Measurements from ENCODE around the gene ARL4C. TPM values are rescaled to one million over a fixed set of nuclear protein-coding genes. Genes with fewer than 3 reads are reported as not detected.

ARL4C gene
- total RNA-seq, 2 experiments from 2014 or later = 469 to 471 TPM

DNA sequence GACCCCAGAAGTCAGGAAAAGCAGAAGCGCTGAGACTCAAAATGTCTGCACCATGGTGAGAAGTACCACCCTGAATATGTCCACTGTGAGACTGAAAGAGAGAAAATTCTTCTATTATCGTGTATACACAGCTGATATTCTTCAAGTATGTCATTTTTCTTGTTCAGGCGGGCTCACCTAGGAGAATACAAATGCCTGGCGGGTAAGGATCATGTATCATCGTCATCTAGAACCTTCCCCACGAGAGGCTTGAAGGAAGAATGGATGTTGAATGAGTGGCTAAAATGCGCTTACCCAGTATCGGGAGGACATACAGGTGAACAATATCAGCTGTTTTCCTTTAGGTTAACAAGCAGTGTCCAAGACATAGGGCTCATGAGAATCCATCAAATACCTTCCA lies 21.1 kb upstream of the ARL4C start:
- ChIA-PET POLR2A (no interaction called here), CTCF (no interaction called here)
- Mint-ChIP-seq H3K27ac (no peak overlapping the region), H3K27me3 (no peaks in the 10 kb centered on the region), H3K4me1 (ENCODE audit: low read depth) (no peaks in the 10 kb centered on the region), H3K36me3 (ENCODE audit: low read depth) (no peaks in the 10 kb centered on the region), H3K4me3 (no peak overlapping the region), H3K9me3 (no peaks in the 10 kb centered on the region)
- Histone ChIP-seq H3K27me3 (ENCODE audit: control insufficient read depth in 1 of 2, insufficient read depth in 2 of 2, low read length in 2 of 2) (no peaks in the 10 kb centered on the region), H3K27ac (ENCODE audit: low read depth in 1 of 2, low read length in 2 of 2) (no peak overlapping the region), H3K9me3 (ENCODE audit: control insufficient read depth in 1 of 2, insufficient read depth in 1 of 2, low read length in 2 of 2) (peaks cover 0 to 8% of the 10 kb centered on the region in 2 experiments), H3K4me3 (ENCODE audit: low read length) (no peak overlapping the region), H3K4me1 (ENCODE audit: insufficient read depth, low read length) (no peaks in the 10 kb centered on the region), H3K36me3 (ENCODE audit: insufficient read depth, low read length) (no peaks in the 10 kb centered on the region)
- intact Hi-C loops (cut with DNase I, micrococcal nuclease) = no loop called here
- ATAC-seq (ENCODE audit: poor library complexity) = no peak
- TF ChIP-seq CTCF (IDR thresholded peaks at IDR 0.05) = no peak
- DNase-seq = no peak

DNA sequence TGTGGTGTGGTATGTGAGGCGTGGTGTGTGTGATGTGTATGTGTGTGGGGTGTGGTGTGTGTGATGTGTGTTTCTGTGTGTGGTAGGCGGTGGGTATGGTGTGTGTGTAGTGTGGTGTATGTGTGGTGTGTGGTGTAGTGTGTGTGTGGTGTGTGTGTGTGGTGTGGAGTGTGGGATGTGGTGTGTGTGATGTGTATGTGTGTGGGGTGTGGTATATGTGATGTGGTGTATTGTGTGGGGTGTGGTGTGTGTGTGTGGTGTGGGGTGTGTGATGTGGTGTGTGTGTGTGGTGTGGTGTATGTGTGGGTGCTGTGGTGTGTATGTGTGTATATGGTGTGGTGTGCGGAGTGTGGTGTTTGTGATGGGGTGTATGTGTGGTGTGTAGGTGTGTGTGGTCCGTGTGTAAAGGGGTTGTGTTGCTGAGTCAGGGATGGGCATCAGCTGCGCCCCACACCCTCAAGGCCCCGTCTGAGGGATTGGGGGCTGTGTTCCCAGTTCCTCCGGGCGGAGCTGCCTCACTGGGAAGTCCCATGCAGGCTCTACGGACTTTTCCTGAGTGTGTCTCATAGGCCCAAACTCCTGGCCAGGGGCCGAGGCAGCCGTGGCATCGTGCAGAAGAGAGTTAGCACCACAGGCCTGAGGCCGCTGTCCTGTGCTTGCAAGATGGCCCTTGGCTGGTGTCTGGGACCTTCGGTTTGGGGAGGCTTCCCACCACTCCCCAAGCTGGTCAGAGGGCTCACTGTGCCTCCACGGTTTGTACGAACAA lies 18.2 kb upstream of the ARL4C start:
- H3K4me1 Mint-ChIP-seq (ENCODE audit: low read depth) = no peaks in the 10 kb centered on the region
- H3K4me3 Mint-ChIP-seq = no peak overlapping the region
- TF ChIP-seq CTCF (IDR thresholded peaks at IDR 0.05) = no peak
- ATAC-seq (ENCODE audit: poor library complexity) = no peak
- ChIA-PET POLR2A (no interaction called here), CTCF (no interaction called here)
- intact Hi-C loops (cut with DNase I, micrococcal nuclease) = no loop called here
- Histone ChIP-seq H3K27ac (ENCODE audit: low read depth in 1 of 2, low read length in 2 of 2) (no peak overlapping the region), H3K36me3 (ENCODE audit: insufficient read depth, low read length) (no peaks in the 10 kb centered on the region), H3K4me3 (ENCODE audit: low read length) (no peak overlapping the region), H3K27me3 (ENCODE audit: control insufficient read depth in 1 of 2, insufficient read depth in 2 of 2, low read length in 2 of 2) (no peaks in the 10 kb centered on the region), H3K4me1 (ENCODE audit: insufficient read depth, low read length) (no peaks in the 10 kb centered on the region), H3K9me3 (ENCODE audit: control insufficient read depth in 1 of 2, insufficient read depth in 1 of 2, low read length in 2 of 2) (peaks cover 0 to 8% of the 10 kb centered on the region in 2 experiments)
- DNase-seq = no peak
- H3K36me3 Mint-ChIP-seq (ENCODE audit: low read depth) = no peaks in the 10 kb centered on the region
- no peak overlapping the region for H3K27ac Mint-ChIP-seq
- no peaks in the 10 kb centered on the region for H3K9me3 Mint-ChIP-seq
- no peaks in the 10 kb centered on the region for H3K27me3 Mint-ChIP-seq

DNA sequence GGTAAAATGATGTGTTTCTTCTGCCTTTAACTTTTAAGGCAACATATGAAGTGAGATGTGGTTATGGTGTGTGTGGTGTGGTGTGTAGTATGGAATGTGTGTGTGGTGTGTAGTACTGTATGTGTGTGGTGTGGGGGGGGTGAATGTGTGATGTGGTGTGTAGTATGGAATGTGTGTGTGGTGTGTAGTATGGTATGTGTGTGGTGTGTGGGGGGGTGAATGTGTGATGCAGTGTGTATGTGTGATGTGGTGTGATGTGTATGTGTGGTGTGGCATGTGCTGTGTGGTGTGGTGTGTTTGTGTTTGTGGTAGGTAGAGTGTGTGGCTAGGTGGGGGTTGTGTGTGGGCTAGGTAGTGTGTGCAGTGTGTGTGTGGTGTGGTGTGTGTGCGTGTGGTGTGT lies 17.2 kb upstream of the ARL4C start:
- intact Hi-C loops (cut with DNase I, micrococcal nuclease) = no loop called here
- ChIA-PET POLR2A (no interaction called here), CTCF (no interaction called here)
- Histone ChIP-seq H3K9me3 (ENCODE audit: control insufficient read depth in 1 of 2, insufficient read depth in 1 of 2, low read length in 2 of 2) (peaks cover 0 to 8% of the 10 kb centered on the region in 2 experiments), H3K27me3 (ENCODE audit: control insufficient read depth in 1 of 2, insufficient read depth in 2 of 2, low read length in 2 of 2) (no peaks in the 10 kb centered on the region), H3K4me3 (ENCODE audit: low read length) (no peak overlapping the region), H3K27ac (ENCODE audit: low read depth in 1 of 2, low read length in 2 of 2) (no peak overlapping the region), H3K36me3 (ENCODE audit: insufficient read depth, low read length) (no peaks in the 10 kb centered on the region), H3K4me1 (ENCODE audit: insufficient read depth, low read length) (no peaks in the 10 kb centered on the region)
- no peaks in the 10 kb centered on the region for H3K27me3 Mint-ChIP-seq
- H3K4me3 Mint-ChIP-seq = no peak overlapping the region
- no peaks in the 10 kb centered on the region for H3K9me3 Mint-ChIP-seq
- no peaks in the 10 kb centered on the region for H3K4me1 Mint-ChIP-seq (ENCODE audit: low read depth)
- ATAC-seq (ENCODE audit: poor library complexity) (no peak), DNase-seq (no peak)
- TF ChIP-seq CTCF (IDR thresholded peaks at IDR 0.05) = no peak
- no peaks in the 10 kb centered on the region for H3K36me3 Mint-ChIP-seq (ENCODE audit: low read depth)
- H3K27ac Mint-ChIP-seq = no peak overlapping the region

Measured in CD4-positive, alpha-beta T cell (primary cell).